Gastrocnemius medialis (tissue), 4 donors: ENCODE data around the gene UNC5A. TPM values are rescaled to one million over a fixed set of nuclear protein-coding genes. Genes with fewer than 3 reads are reported as not detected.

ENCODE experiments used
- ATAC-seq, 2 donors: fragments of 150-250 bp; one replicate each; pipeline ENCODE4 v1.9.1; 2016
- DNase-seq, 2 donors: peaks; one replicate each; pipeline ENCODE4 v3.0.0-alpha.2; 2019
- H3K27ac ChIP-seq, 4 donors: fragments of 200-600 bp; sonication (generic); 1 replicate in 1 of 4; 2 replicates in 3 of 4; pipeline ENCODE4 v1.5.1; 2016 to 2018; ENCODE audit warnings: mild to moderate bottlenecking in 2 of 4, moderate library complexity in 1 of 4
- H3K27me3 ChIP-seq, 3 donors: fragments of 200-600 bp; sonication (generic) in 2 of 3; 1 replicate in 1 of 3; 2 replicates in 2 of 3; pipeline versions ENCODE4 v1.5.1 to v1.6.0; 2016 to 2019; ENCODE audit warnings: mild to moderate bottlenecking in 1 of 3, moderate library complexity in 1 of 3
- H3K36me3 ChIP-seq, 2 donors: fragments of 200-600 bp; sonication (generic) in 1 of 2; one replicate each; pipeline ENCODE4 v1.5.1; 2017 to 2018
- H3K4me1 ChIP-seq, 2 donors: fragments of 200-600 bp; sonication (generic) in 1 of 2; one replicate each; pipeline ENCODE4 v1.5.1; 2016 to 2017; ENCODE audit warnings: mild to moderate bottlenecking in 2 of 2
- H3K4me3 ChIP-seq, 4 donors: fragments of 200-600 bp; sonication (generic) in 3 of 4; 1 replicate in 1 of 4; 2 replicates in 3 of 4; pipeline ENCODE4 v1.5.1; 2016 to 2019; ENCODE audit warnings: mild to moderate bottlenecking in 2 of 4
- H3K9me3 ChIP-seq, 3 donors: fragments of 200-600 bp; sonication (generic) in 2 of 3; 1 replicate in 1 of 3; 2 replicates in 2 of 3; pipeline ENCODE4 v1.5.1; 2016 to 2019
- POLR2A ChIP-seq, 2 donors: fragments of 450-650 bp; IDR thresholded peaks; one replicate each; pipeline ENCODE4 v1.6.1; 2017; ENCODE audit warnings: antibody characterized with exemption in 2 of 2, mild to moderate bottlenecking in 2 of 2, moderate library complexity in 2 of 2
- in situ Hi-C, 4 donors: fragments of 200-750 bp; cut with MboI; loops; one replicate each; pipeline versions ENCODE4 v1.15.0 to v1.8.0; 2017; ENCODE audit warnings: low sequenced_read_pairs in 4 of 4
- intact Hi-C: fragments of 100-400 bp; cut with DNase I; formaldehyde crosslinking; loops from one replicate; pipeline ENCODE4 v1.15.1; 2023; ENCODE audit warnings: low total_unique reads
- total RNA-seq, 4 donors: library from RNA; depleted of rRNA; stranded (reverse); fragments of >200 nt; gene quantifications; one replicate each; pipeline versions ENCODE4 v1.1.0 to v1.2.3, GENCODE V29; 2016
- TF ChIP-seq, protein P1 (sequence below), 5 experiments: fragments of 450-650 bp in 3 of 5; fragments of 200-600 bp in 2 of 5; sonication (generic) in 2 of 5; IDR thresholded peaks in 4 of 5; conservative IDR thresholded peaks in 1 of 5; 1 replicate in 4 of 5; 2 replicates in 1 of 5; pipeline ENCODE4 v1.5.1; 2016 to 2019; ENCODE audit warnings: antibody characterized with exemption in 5 of 5, mild to moderate bottlenecking in 3 of 5, moderate library complexity in 3 of 5

The UNC5A gene
- total RNA-seq, 4 donors from 2014 or later, result 0.10 to 0.55 TPM; not detected in 2

DNA sequence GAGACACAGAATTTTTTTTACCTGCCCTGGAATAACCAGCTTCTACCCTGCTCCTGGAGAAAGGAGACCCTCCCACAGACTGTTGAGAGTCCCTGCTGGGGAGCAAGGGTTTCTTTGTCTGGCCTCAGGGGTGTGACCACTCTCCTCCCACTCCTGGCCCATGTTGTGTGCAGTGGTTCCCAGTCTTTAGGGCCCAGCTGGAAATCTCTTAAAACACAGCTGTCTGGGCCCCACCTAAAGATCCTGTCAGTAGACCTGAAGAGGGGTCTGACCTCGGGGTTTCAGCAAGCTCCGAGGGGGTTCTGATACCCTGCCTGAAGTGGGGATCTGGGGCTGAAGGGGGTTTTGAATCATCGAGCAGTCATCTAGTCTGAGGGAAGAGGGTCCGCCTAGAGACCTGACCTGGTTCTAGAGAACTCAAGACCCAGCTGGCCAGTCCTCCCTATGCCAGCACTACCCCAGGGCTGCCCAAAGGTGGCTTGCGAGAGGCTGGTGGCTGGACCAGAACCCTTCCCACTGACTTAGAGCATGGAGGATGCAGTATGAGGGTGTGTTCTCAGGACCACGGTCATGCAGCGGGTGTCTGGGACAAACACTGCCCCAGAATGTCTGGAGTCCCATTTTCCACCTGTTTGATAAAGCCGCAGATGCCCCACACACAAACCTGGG, 8.1 kb upstream of the UNC5A start:
- TF ChIP-seq, protein P1, sequence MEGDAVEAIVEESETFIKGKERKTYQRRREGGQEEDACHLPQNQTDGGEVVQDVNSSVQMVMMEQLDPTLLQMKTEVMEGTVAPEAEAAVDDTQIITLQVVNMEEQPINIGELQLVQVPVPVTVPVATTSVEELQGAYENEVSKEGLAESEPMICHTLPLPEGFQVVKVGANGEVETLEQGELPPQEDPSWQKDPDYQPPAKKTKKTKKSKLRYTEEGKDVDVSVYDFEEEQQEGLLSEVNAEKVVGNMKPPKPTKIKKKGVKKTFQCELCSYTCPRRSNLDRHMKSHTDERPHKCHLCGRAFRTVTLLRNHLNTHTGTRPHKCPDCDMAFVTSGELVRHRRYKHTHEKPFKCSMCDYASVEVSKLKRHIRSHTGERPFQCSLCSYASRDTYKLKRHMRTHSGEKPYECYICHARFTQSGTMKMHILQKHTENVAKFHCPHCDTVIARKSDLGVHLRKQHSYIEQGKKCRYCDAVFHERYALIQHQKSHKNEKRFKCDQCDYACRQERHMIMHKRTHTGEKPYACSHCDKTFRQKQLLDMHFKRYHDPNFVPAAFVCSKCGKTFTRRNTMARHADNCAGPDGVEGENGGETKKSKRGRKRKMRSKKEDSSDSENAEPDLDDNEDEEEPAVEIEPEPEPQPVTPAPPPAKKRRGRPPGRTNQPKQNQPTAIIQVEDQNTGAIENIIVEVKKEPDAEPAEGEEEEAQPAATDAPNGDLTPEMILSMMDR (IDR thresholded peaks at IDR 0.05 in 4 of 5, conservative IDR thresholded peaks at IDR 0.05 in 1 of 5), result no peak
- TF ChIP-seq POLR2A (IDR thresholded peaks at IDR 0.05), result no peak
- H3K36me3 ChIP-seq, result no peaks in the 10 kb centered on the region
- H3K4me1 ChIP-seq, result no peaks in the 10 kb centered on the region
- in situ Hi-C loops (no loop called here), intact Hi-C loops (no loop called here)
- no peak for ATAC-seq
- H3K27ac ChIP-seq, result no peak overlapping the region
- H3K4me3 ChIP-seq, result no peak overlapping the region
- no peak for DNase-seq
- H3K9me3 ChIP-seq, result no peaks in the 10 kb centered on the region
- H3K27me3 ChIP-seq, result peaks cover 14 to 43% (median 18%) of the 10 kb centered on the region in 3 donors

DNA sequence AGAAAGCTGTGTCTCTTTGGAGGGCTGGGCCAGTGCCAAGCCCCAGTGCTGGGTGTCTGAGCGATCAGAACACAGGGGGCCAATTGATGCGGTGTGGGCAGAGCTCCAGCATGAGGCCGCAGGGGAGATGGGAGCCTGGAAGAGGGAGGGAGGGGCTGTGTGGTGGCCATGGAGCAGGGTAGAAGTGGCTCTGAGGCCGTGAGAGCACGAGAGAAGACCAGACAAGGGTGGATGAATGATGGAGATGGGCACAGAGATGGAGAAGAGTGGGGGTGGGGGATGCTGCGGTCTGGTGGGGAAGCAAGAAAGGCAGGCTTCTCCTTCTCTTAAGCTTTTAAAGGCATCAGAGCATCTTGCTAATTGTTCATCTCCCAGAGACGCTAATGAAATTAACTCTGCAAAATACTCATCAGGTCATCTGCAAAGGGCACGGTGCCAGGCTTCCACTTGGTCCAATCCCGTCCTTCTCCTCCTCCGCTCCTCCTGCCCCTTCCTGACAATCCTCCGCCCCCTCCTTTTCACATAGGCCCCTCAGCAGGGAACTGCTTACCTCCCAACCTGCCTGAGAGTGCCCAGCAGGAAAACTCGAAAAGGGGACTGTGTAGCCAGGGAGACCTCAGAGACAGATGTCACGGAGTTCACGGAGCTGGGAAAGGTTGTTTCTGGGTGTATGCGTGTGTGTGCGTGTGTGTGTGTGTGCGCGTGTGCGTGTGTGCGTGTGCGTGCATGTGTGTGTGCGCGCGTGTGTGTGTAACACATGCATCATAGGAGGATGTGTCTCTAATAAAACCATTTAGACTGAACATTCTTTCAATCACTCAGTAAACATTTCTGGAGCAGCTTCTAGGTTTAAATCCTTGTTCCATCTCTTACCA, 7.1 kb upstream of the UNC5A start:
- DNase-seq (no peak), ATAC-seq (no peak)
- H3K27me3 ChIP-seq, result peaks cover 11 to 34% (median 17%) of the 10 kb centered on the region in 3 donors
- H3K27ac ChIP-seq, result no peak overlapping the region
- TF ChIP-seq, protein P1 (IDR thresholded peaks at IDR 0.05 in 4 of 5, conservative IDR thresholded peaks at IDR 0.05 in 1 of 5), result no peak
- no peak for TF ChIP-seq POLR2A (IDR thresholded peaks at IDR 0.05)
- H3K4me3 ChIP-seq, result no peak overlapping the region
- in situ Hi-C loops (no loop called here), intact Hi-C loops (no loop called here)
- H3K4me1 ChIP-seq, result no peaks in the 10 kb centered on the region
- no peaks in the 10 kb centered on the region for H3K9me3 ChIP-seq
- no peaks in the 10 kb centered on the region for H3K36me3 ChIP-seq

DNA sequence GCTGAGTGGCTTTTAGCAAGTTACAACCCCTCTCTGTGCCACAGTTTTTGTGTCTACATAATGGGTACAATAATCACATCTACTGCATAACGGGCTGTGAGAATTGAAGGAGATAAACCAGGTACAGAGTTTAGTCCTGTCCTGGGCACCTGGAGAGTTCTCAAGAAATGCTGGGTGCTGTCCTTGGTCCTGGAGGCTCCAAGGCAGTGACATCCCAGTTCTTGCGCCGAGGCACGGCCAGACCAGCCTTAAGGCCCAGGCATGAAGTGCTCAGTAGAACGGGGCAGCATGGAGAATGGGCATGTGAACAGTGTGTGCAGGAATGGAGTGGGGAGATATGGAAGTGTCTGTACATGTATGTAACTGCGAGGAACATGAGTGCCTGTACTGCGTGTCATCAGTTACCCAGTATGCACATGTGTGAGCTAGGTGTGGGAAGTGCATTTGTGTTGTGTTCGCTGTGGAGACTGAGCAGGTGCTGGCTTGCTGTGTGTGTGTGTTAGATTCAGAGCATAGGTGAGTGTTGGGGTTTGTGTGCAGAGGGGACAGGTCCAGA, 6.3 kb upstream of the UNC5A start:
- H3K4me1 ChIP-seq, result no peaks in the 10 kb centered on the region
- H3K27ac ChIP-seq, result no peak overlapping the region
- ATAC-seq, result no peak
- TF ChIP-seq, protein P1 (IDR thresholded peaks at IDR 0.05 in 4 of 5, conservative IDR thresholded peaks at IDR 0.05 in 1 of 5), result no peak
- TF ChIP-seq POLR2A (IDR thresholded peaks at IDR 0.05), result no peak
- DNase-seq, result no peak
- H3K4me3 ChIP-seq, result no peak overlapping the region
- in situ Hi-C loops (no loop called here), intact Hi-C loops (no loop called here)
- no peaks in the 10 kb centered on the region for H3K36me3 ChIP-seq
- H3K27me3 ChIP-seq, result peaks cover 11 to 32% (median 13%) of the 10 kb centered on the region in 3 donors
- no peaks in the 10 kb centered on the region for H3K9me3 ChIP-seq

DNA sequence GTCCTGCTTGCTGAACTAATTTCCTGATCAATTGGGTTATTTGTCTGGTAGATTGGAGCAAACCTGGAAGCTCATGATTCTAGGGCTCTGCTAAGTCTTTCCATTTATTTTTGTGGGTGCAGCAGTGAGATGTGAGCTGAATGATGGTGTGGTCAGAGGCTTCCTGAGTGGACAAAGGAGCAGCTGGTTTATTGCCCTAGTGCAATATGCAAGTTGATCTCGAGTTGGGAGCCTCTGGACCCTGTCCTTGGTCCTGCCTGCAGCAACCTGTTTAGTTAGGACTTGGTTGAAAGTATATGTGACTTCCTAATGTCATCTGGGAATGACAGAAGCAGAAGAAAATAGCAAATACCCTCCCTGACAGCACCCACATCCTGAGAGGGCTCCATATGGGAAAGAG, 4.2 kb upstream of the UNC5A start:
- intact Hi-C loops, result no loop called here
- in situ Hi-C loops, result no loop called here

More for the DNA sequence above, 4.2 kb upstream of the UNC5A start:
- Histone ChIP-seq H3K4me1 (peaks cover 0 to 11% of the 10 kb centered on the region in 2 donors), H3K9me3 (no peaks in the 10 kb centered on the region), H3K4me3 (no peak overlapping the region), H3K36me3 (no peaks in the 10 kb centered on the region), H3K27me3 (peaks cover 17 to 43% (median 22%) of the 10 kb centered on the region in 3 donors), H3K27ac (no peak overlapping the region)
- no peak for ATAC-seq
- TF ChIP-seq, protein P1 (IDR thresholded peaks at IDR 0.05 in 4 of 5, conservative IDR thresholded peaks at IDR 0.05 in 1 of 5), result no peak
- TF ChIP-seq POLR2A (IDR thresholded peaks at IDR 0.05), result no peak
- no peak for DNase-seq
